Hepatocyte (in vitro differentiated cells): ENCODE results near the gene SEC61A1. TPM values are rescaled to one million over a fixed set of nuclear protein-coding genes. Genes with fewer than 3 reads are reported as not detected.

ENCODE experiments used
- DNase-seq: peaks from one replicate; pipeline ENCODE4 v3.0.0-alpha.2; 2016; ENCODE audit warnings: low spot score
- H2AFZ ChIP-seq: fragments of 200-600 bp; sonication (generic); 2 replicates; pipeline ENCODE4 v1.6.0; 2016; ENCODE audit warnings: antibody characterized with exemption, mild to moderate bottlenecking
- H3K27ac ChIP-seq: fragments of 200-600 bp; sonication (generic); 2 replicates; pipeline ENCODE4 v1.5.1; 2016; ENCODE audit warnings: mild to moderate bottlenecking
- H3K27me3 ChIP-seq: fragments of 200-600 bp; sonication (generic); 2 replicates; pipeline ENCODE4 v1.6.1; 2016
- H3K36me3 ChIP-seq: fragments of 200-600 bp; sonication (generic); replicated peaks from 2 replicates; pipeline ENCODE4 v1.5.1; 2016; ENCODE audit warnings: low read depth; ENCODE audit not compliant: insufficient read depth
- H3K4me1 ChIP-seq: fragments of 200-600 bp; sonication (generic); 2 replicates; pipeline ENCODE4 v1.5.1; 2016; ENCODE audit warnings: mild to moderate bottlenecking, moderate library complexity; ENCODE audit not compliant: insufficient read depth
- H3K4me2 ChIP-seq: fragments of 200-600 bp; sonication (generic); 2 replicates; pipeline ENCODE4 v1.6.0; 2016
- H3K4me3 ChIP-seq: fragments of 200-600 bp; sonication (generic); 2 replicates; pipeline ENCODE4 v1.5.1; 2016; ENCODE audit warnings: mild to moderate bottlenecking
- H3K79me2 ChIP-seq: fragments of 200-600 bp; sonication (generic); 2 replicates; pipeline ENCODE4 v1.6.0; 2017; ENCODE audit warnings: mild to moderate bottlenecking
- H3K9me2 ChIP-seq: fragments of 200-600 bp; sonication (generic); replicated peaks from 2 replicates; pipeline ENCODE4 v1.6.0; 2017; ENCODE audit warnings: mild to moderate bottlenecking; ENCODE audit not compliant: insufficient read depth
- H3K9me3 ChIP-seq: fragments of 200-600 bp; sonication (generic); 2 replicates; pipeline ENCODE4 v1.5.1; 2016; ENCODE audit warnings: low read depth, mild to moderate bottlenecking
- H4K20me1 ChIP-seq: fragments of 200-600 bp; sonication (generic); 2 replicates; pipeline ENCODE4 v1.6.0; 2016; ENCODE audit warnings: mild to moderate bottlenecking; ENCODE audit not compliant: insufficient read depth, poor library complexity, severe bottlenecking
- CTCF ChIP-seq: fragments of 200-600 bp; sonication (generic); IDR thresholded peaks from 2 replicates; pipeline ENCODE4 v1.5.1; 2016; ENCODE audit warnings: antibody characterized with exemption, mild to moderate bottlenecking; ENCODE audit not compliant: poor library complexity
- EZH2 ChIP-seq: fragments of 200-600 bp; sonication (generic); IDR thresholded peaks from 2 replicates; pipeline ENCODE4 v1.6.1; 2016; ENCODE audit warnings: antibody characterized with exemption, mild to moderate bottlenecking, borderline replicate concordance
- EZH2phosphoT487 ChIP-seq: fragments of 200-600 bp; sonication (generic); IDR thresholded peaks from one replicate; pipeline ENCODE4 v1.6.1; 2018; ENCODE audit warnings: antibody characterized with exemption, mild to moderate bottlenecking, low read depth, moderate library complexity; ENCODE audit not compliant: unreplicated experiment, severe bottlenecking
- WGBS: methylation state at CpG from one replicate; pipeline ENCODE4 v1.1.6; 2016; ENCODE audit warnings: low lambda C conversion rate; ENCODE audit errors: missing lambda C conversion rate; 5-methylcytosine and 5-hydroxymethylcytosine counted together
- polyA plus RNA-seq: library from polyadenylated mRNA; unstranded; fragments of >200 nt; fragmentation: Nextera tagmentation; extraction: Ambion mirVana; gene quantifications from 2 replicates; pipeline ENCODE4 v1.2.1, GENCODE V29; 2016
- total RNA-seq: library from RNA; depleted of rRNA; stranded (reverse); fragments of >200 nt; gene quantifications from 2 replicates; pipeline ENCODE4 v1.2.3, GENCODE V29; 2014

Gene SEC61A1
- total and polyA plus RNA-seq, 2 experiments from 2014 or later = 268 to 299 TPM

DNA sequence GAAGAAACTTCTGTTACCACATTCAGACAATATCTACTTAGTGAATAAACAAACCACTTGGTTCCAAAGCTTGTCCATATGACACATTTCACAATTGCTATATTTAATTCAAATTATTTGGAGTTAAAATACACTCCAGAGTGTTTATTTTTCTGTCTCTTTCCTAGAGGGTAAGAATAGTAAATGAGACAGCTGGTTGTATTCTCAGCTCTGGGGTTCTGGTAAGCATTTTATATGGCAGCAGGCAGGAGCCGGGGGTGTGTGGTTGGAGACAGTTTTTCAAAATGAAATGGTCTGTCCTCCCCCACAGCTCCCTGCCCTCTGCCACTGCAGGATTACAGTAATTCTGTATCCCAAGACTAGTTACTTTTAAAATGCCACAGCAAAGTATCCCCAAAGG lies 10.9 kb upstream of the SEC61A1 start:
- H3K4me1 ChIP-seq = no peaks in the 10 kb centered on the region
- H3K27ac ChIP-seq = no peak overlapping the region
- no peak overlapping the region for H2AFZ ChIP-seq
- H3K9me2 ChIP-seq = no peaks in the 10 kb centered on the region
- no peaks in the 10 kb centered on the region for H3K79me2 ChIP-seq
- H3K36me3 ChIP-seq = no peaks in the 10 kb centered on the region
- no peak for DNase-seq
- WGBS = 63% methylated on average over 1 of the region's 1 CpG
- H3K27me3 ChIP-seq = no peaks in the 10 kb centered on the region
- no peak for TF ChIP-seq EZH2phosphoT487
- no peak for TF ChIP-seq EZH2
- no peak for TF ChIP-seq CTCF
- no peak overlapping the region for H3K4me2 ChIP-seq
- no peaks in the 10 kb centered on the region for H3K9me3 ChIP-seq
- H4K20me1 ChIP-seq = no peaks in the 10 kb centered on the region
- no peak overlapping the region for H3K4me3 ChIP-seq

- H3K79me2 ChIP-seq = peaks cover 33% of the 10 kb centered on the region
- DNase-seq = no peak
- H3K27me3 ChIP-seq = no peaks in the 10 kb centered on the region
- H2AFZ ChIP-seq = no peak overlapping the region
- no peak overlapping the region for H3K4me3 ChIP-seq
- TF ChIP-seq EZH2 = no peak
- TF ChIP-seq EZH2phosphoT487 = no peak
- no peak for TF ChIP-seq CTCF
- WGBS = 85% methylated on average over 3 of the region's 3 CpGs
- no peak overlapping the region for H3K27ac ChIP-seq
- H3K4me1 ChIP-seq = peaks cover 23% of the 10 kb centered on the region
- no peaks in the 10 kb centered on the region for H3K36me3 ChIP-seq
- H3K9me2 ChIP-seq = no peaks in the 10 kb centered on the region
- H4K20me1 ChIP-seq = peaks cover 20% of the 10 kb centered on the region
- H3K4me2 ChIP-seq = peak overlapping the region; percentile 82
- H3K9me3 ChIP-seq = no peaks in the 10 kb centered on the region
Observed at GRCh38 chr3:128050597-128050996, 1.6 kb upstream of the SEC61A1 start.

GRCh38 chr3:128051459-128051836 lies 789 bp upstream of the SEC61A1 start:
- Histone ChIP-seq H3K27me3 (no peaks in the 10 kb centered on the region), H3K79me2 (peaks cover 41% of the 10 kb centered on the region), H2AFZ (peak overlapping the region; percentile 94), H3K9me2 (no peaks in the 10 kb centered on the region), H3K4me1 (peaks cover 25% of the 10 kb centered on the region), H4K20me1 (peaks cover 29% of the 10 kb centered on the region), H3K4me2 (peak overlapping the region; percentile 82), H3K9me3 (no peaks in the 10 kb centered on the region), H3K36me3 (no peaks in the 10 kb centered on the region), H3K4me3 (peak overlapping the region; percentile 45), H3K27ac (peak overlapping the region; percentile 96)
- DNase-seq = peak; percentile 47
- TF ChIP-seq EZH2phosphoT487 = no peak
- no peak for TF ChIP-seq CTCF
- no peak for TF ChIP-seq EZH2
- WGBS = 12% methylated on average over 10 of the region's 10 CpGs
